ENCODE data around the gene TFEB.

DNA sequence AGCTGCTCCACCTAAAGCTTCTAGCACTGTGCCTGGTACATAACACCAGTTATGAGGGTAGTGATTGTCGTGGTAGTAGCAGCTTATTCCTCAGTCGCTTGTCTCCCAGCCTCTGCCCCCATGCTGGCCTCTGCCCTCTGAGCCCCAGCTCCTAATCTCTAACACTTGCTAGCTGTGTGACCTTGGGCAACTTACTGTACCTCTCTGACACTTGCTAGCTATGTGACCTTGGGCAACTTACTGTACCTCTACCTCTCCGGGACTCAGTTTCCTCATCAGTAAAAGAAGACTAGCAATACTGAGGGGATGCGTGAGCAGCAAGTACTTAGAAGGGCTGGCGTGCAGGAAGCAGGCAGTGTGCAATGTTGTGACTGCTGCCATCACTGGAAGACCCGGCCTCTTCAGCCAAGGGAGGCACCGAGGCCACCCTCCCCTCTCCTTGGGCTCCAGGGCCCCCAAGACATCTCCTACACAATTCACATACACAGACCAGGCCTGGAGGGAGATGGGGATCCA lies 87.3 kb downstream of the TFEB start:
- TF ChIP-seq, protein P1, sequence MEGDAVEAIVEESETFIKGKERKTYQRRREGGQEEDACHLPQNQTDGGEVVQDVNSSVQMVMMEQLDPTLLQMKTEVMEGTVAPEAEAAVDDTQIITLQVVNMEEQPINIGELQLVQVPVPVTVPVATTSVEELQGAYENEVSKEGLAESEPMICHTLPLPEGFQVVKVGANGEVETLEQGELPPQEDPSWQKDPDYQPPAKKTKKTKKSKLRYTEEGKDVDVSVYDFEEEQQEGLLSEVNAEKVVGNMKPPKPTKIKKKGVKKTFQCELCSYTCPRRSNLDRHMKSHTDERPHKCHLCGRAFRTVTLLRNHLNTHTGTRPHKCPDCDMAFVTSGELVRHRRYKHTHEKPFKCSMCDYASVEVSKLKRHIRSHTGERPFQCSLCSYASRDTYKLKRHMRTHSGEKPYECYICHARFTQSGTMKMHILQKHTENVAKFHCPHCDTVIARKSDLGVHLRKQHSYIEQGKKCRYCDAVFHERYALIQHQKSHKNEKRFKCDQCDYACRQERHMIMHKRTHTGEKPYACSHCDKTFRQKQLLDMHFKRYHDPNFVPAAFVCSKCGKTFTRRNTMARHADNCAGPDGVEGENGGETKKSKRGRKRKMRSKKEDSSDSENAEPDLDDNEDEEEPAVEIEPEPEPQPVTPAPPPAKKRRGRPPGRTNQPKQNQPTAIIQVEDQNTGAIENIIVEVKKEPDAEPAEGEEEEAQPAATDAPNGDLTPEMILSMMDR (conservative IDR thresholded peaks at IDR 0.05; ENCODE audit: low read depth, low read length): no peak
- no peak for TF ChIP-seq EZH2 (IDR thresholded peaks at IDR 0.05; ENCODE audit: borderline replicate concordance, low read depth, low read length, poor library complexity, severe bottlenecking)
